ENCODE measurements around the gene MYO6. TPM values are rescaled to one million over a fixed set of nuclear protein-coding genes. Genes with fewer than 3 reads are reported as not detected.

Gene MYO6
- total RNA-seq, 1 experiment from 2014 or later, result 46.9 TPM

DNA sequence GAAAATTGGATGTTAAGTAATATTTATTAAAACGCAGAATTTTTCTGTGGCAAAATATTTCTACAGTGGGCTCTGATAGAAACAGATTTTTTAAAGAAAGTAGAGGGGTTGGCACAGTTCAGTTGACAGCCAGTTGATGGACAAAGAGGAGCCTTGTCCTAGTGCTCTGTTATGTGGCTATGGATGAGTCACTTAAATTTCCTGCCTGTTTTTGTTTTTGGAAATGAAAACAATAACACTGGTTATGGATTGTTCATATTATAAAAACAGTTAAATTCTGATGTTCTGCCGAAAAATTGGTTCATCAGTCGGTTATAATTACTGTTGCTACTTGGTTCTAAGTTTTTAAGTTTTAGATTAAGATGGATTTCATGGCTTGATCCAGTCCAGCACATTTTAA, 42.8 kb downstream of the MYO6 start:
- H4K8ac ChIP-seq (replicated peaks; ENCODE audit: insufficient read length, low read depth, low read length), result no peak overlapping the region
- H2BK15ac ChIP-seq (ENCODE audit: low read depth, low read length), result no peak overlapping the region
- WGBS (ENCODE audit: extremely low coverage, insufficient read length, low lambda C conversion rate), result no CpG with 5 or more reads among the region's 3 CpGs
- H4K91ac ChIP-seq (ENCODE audit: insufficient read length, low read depth, low read length), result no peak overlapping the region
- H3K4me3 Mint-ChIP-seq, result no peak overlapping the region
- H3K27me3 ChIP-seq (ENCODE audit: insufficient read depth, low read length), result no peaks in the 10 kb centered on the region
- TF ChIP-seq, protein P1, sequence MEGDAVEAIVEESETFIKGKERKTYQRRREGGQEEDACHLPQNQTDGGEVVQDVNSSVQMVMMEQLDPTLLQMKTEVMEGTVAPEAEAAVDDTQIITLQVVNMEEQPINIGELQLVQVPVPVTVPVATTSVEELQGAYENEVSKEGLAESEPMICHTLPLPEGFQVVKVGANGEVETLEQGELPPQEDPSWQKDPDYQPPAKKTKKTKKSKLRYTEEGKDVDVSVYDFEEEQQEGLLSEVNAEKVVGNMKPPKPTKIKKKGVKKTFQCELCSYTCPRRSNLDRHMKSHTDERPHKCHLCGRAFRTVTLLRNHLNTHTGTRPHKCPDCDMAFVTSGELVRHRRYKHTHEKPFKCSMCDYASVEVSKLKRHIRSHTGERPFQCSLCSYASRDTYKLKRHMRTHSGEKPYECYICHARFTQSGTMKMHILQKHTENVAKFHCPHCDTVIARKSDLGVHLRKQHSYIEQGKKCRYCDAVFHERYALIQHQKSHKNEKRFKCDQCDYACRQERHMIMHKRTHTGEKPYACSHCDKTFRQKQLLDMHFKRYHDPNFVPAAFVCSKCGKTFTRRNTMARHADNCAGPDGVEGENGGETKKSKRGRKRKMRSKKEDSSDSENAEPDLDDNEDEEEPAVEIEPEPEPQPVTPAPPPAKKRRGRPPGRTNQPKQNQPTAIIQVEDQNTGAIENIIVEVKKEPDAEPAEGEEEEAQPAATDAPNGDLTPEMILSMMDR (conservative IDR thresholded peaks at IDR 0.05), result no peak
- no peak overlapping the region for H3K56ac ChIP-seq (ENCODE audit: insufficient read length, low read depth, low read length)
- no peaks in the 10 kb centered on the region for H3K79me1 ChIP-seq (ENCODE audit: insufficient read depth, low read depth, low read length, poor library complexity, severe bottlenecking)
- no peaks in the 10 kb centered on the region for H3K4me1 ChIP-seq (ENCODE audit: insufficient read depth, low read length)
- H3K79me2 ChIP-seq (ENCODE audit: insufficient read depth, low read length), result no peaks in the 10 kb centered on the region
- H3K9me3 Mint-ChIP-seq, result no peaks in the 10 kb centered on the region; a peak in 1 of 5 replicates
- no peak overlapping the region for H2BK120ac ChIP-seq (ENCODE audit: low read depth, low read length, poor library complexity, severe bottlenecking)
- H3K4me1 Mint-ChIP-seq, result peaks cover 6 to 16% of the 10 kb centered on the region in 2 experiments
- H3K9ac ChIP-seq (ENCODE audit: extremely low read depth, insufficient read length, low read length), result no peak overlapping the region
- H3K27ac ChIP-seq (ENCODE audit: insufficient read length, low read depth, low read length), result no peak overlapping the region
- no peak overlapping the region for H3K14ac ChIP-seq (ENCODE audit: insufficient read depth, low read length)
- H3T11ph ChIP-seq (ENCODE audit: low read length), result no peak overlapping the region
- no peak overlapping the region for H4K5ac ChIP-seq (ENCODE audit: insufficient read length, low read depth, low read length)
- no peak overlapping the region for H2BK20ac ChIP-seq (ENCODE audit: low read depth, low read length, poor library complexity, severe bottlenecking)
- H3K27ac Mint-ChIP-seq, result no peak overlapping the region
- no peak overlapping the region for H3K23ac ChIP-seq (ENCODE audit: insufficient read length, low read depth, low read length)
- no peaks in the 10 kb centered on the region for H3K27me3 Mint-ChIP-seq (ENCODE audit: low read depth)
- DNase-seq, result no peak
- no peak overlapping the region for H3K4ac ChIP-seq (ENCODE audit: low read depth, low read length)
- H2BK12ac ChIP-seq (ENCODE audit: insufficient read length, low read depth, low read length), result no peak overlapping the region
- no peak overlapping the region for H2AFZ ChIP-seq (ENCODE audit: low read length)
- H2BK5ac ChIP-seq (ENCODE audit: insufficient read length, low read length), result no peak overlapping the region
- H2AK5ac ChIP-seq (ENCODE audit: insufficient read length, low read length), result no peak overlapping the region
- H4K20me1 ChIP-seq (ENCODE audit: control insufficient read depth, insufficient read depth, insufficient read length), result no peaks in the 10 kb centered on the region
- no peak overlapping the region for H3K18ac ChIP-seq (ENCODE audit: insufficient read length, low read depth, low read length)
- no peaks in the 10 kb centered on the region; a peak in 1 of 7 replicates for H3K36me3 Mint-ChIP-seq (ENCODE audit: insufficient read depth in 1 of 3, low read depth in 3 of 3)
- no peak overlapping the region for H3K4me2 ChIP-seq (ENCODE audit: insufficient read depth, insufficient read length, low read length)
- no peaks in the 10 kb centered on the region for H3K9me3 ChIP-seq (ENCODE audit: control insufficient read depth, low read depth, low read length)
- no peaks in the 10 kb centered on the region for H3K23me2 ChIP-seq (ENCODE audit: insufficient read length, low read depth, low read length, poor library complexity, severe bottlenecking)

Data from H9 (cell line).